ENCODE measurements around the gene TUBB. TPM values are rescaled to one million over a fixed set of nuclear protein-coding genes. Genes with fewer than 3 reads are reported as not detected.

Gene TUBB
- total and polyA plus RNA-seq, 9 of the 15 experiments (the other 6 are each of a cell fraction or from before 2014, with no cell fraction given), result 971 to 2,870 (median 1,478) TPM

GRCh38 chr6:30727920-30728553, 7.9 kb downstream of the TUBB start:
- H3K9ac ChIP-seq (ENCODE audit: insufficient read depth in 1 of 2, low read depth in 2 of 2, low read length in 2 of 2), result no peak overlapping the region
- DNase-seq (ENCODE audit: extremely low read depth in 1 of 4, low spot score in 3 of 4), result peak in 1 of 4 experiments; percentile 31
- ChIA-PET POLR2A (interaction anchor here (0.6 to 6.1 kb wide), 10 partner anchors 8 to 352 kb away, joined by 3 to 50 read pairs (median 4); partner anchors contain the start of genes MDC1 and TUBB), CTCF (ENCODE audit: low intra/inter-chr PET ratio) (interaction anchor here (0.6 kb wide), 1 partner anchor 175 kb away, joined by 4 read pairs; no protein-coding TSS in a partner anchor)
- H4K20me1 ChIP-seq (replicated peaks; ENCODE audit: control insufficient read depth, insufficient read depth, low read length), result peaks cover 32% of the 10 kb centered on the region
- peaks cover 4% of the 10 kb centered on the region for H3K9me1 ChIP-seq (ENCODE audit: control insufficient read depth, insufficient read depth, low read length)
- H2AFZ ChIP-seq (ENCODE audit: low read depth, low read length), result no peak overlapping the region
- H3K27me3 ChIP-seq (ENCODE audit: control insufficient read depth in 2 of 2, insufficient read depth in 2 of 2, low read length in 2 of 2), result no peaks in the 10 kb centered on the region
- peaks cover 81% of the 10 kb centered on the region for H3K36me3 ChIP-seq (ENCODE audit: control insufficient read depth, insufficient read depth, low read length)
- no peak overlapping the region for H3K27ac ChIP-seq (ENCODE audit: extremely low read depth, low read depth, low read length)
- FAIRE-seq, result no peak
- no peaks in the 10 kb centered on the region for H3K9me3 ChIP-seq (replicated peaks; ENCODE audit: control insufficient read depth, insufficient read depth, low read depth, low read length)
- intact Hi-C loops (cut with micrococcal nuclease) (no loop called here), in situ Hi-C loops (cut with MboI) (loop anchor here (10.0 kb wide), 1 partner anchor 53 kb away; the partner anchor contains the start of gene DHX16)
- H3K4me3 ChIP-seq, result no peak overlapping the region
- peaks cover 29% of the 10 kb centered on the region for H3K79me2 ChIP-seq (ENCODE audit: control insufficient read depth, insufficient read depth, low read length)
- H3K4me1 ChIP-seq (replicated peaks in 1 of 2; ENCODE audit: control insufficient read depth in 2 of 2, insufficient read depth in 2 of 2, low read length in 2 of 2), result peaks cover 7 to 18% of the 10 kb centered on the region in 2 experiments; a peak in 4 of 5 replicates
- no peak overlapping the region for H3K4me2 ChIP-seq (ENCODE audit: insufficient read depth, low read length)
- no peak for ATAC-seq
- BruUV-seq (replicated peaks), result no TSS peak
- 67% methylated on average over 7 of the region's 7 CpGs for WGBS (ENCODE audit: insufficient coverage, low coverage, missing lambda C conversion rate)
- TF ChIP-seq CTCF (IDR thresholded peaks at IDR 0.05 in 2 of 3, conservative IDR thresholded peaks at IDR 0.05 in 1 of 3; ENCODE audit: insufficient read depth in 2 of 3, low read depth in 1 of 3, low read length in 3 of 3) (peak in 2 of 3 experiments; percentile 25 to 33; a peak in 3 of 6 replicates), PBX2 (CRISPR knock-in tag; IDR thresholded peaks at IDR 0.05; ENCODE audit: low read depth) (no peak), PBX2 (tag; conservative IDR thresholded peaks at IDR 0.05; ENCODE audit: low read depth) (peak; percentile 37; the same call in 1 of the 2 replicates), ZNF384 (IDR thresholded peaks at IDR 0.05; ENCODE audit: low read depth, low read length) (peak; percentile 70), ZNF77 (CRISPR knock-in tag; IDR thresholded peaks at IDR 0.05) (no peak), TCF7L2 (IDR thresholded peaks at IDR 0.05; ENCODE audit: low read depth, low read length) (no peak; the same call in 1 of the 2 replicates), SMARCA4 (IDR thresholded peaks at IDR 0.05) (no peak), RAD21 (CRISPR knock-in tag; conservative IDR thresholded peaks at IDR 0.05 in 1 of 2, IDR thresholded peaks at IDR 0.05 in 1 of 2) (peak in 1 of 2 experiments; percentile 23; a peak in 1 of 4 replicates), ZNF717 (CRISPR knock-in tag; IDR thresholded peaks at IDR 0.05) (no peak), PRDM10 (IDR thresholded peaks at IDR 0.05; ENCODE audit: partially characterized antibody) (peak; percentile 89)

Measured in K562 (cell line).